Stimulated activated CD4-positive, alpha-beta T cell treated with anti-CD3 and anti-CD28 coated beads, Interleukin-1b, Interleukin-23, amount 100 ng/mL, for 4 hours (primary cell): Measurements from ENCODE around the gene CXCL9.
"Not testable (repeated sequence)": the region's sequence is repeated elsewhere in the genome, so short reads cannot be mapped to it uniquely, and the experiment has no call there.

Experiments used
- DNase-seq, 2 donors: peaks; one replicate each; pipeline ENCODE4 v3.0.0-alpha.2; 2020; ENCODE audit warnings: low read depth in 2 of 2

CXCL9 gene

GRCh38 chr4:76007089-76007862 is at the start of gene CXCL9:
TSS of gene CXCL9 (minus strand) at chr4:76007509. CDS start at chr4:76007449, 60 bp downstream.
- no peak for DNase-seq

- no peak for DNase-seq
These were observed 48.1 kb upstream of the CXCL9 start for GRCh38 chr4:76055421-76055820.

DNA sequence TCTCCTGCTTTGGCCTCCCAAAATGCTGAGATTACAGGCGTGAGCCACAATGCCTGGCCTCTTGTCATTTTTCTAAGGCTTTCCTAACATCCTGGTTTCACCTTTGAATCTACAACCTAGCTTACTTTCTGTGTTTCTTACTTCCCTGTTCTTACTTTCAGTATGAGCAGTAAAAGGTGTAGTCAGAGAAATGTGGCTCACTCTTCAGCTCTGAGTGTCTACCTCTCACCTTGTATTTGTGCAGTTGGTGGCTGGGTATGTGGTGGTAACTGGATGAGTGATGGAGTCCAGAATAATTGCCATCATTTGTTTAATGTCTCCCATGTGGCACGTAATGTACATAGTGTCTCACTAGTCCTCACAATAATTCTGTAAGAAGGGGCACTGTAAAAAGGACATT is 47.7 kb upstream of the CXCL9 start:
- DNase-seq, result no peak

DNA sequence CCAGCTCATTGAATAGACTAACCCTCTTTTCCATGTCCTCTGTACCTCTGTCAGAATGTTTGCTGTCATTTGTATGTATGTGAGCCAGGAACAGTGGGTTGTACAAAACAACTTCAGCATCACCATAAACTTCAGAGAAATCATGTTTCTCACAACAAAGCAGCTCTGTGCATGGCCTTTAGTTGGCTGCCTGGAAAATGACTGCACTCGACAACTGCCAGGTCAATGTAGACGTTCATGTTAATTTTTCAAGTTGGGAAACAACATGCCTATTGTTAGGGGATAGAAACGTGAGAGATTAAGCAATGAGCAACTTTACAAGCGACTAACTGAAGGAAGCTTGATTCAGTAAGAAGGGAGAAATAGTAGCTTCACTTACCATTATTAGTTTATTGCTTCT is 46.4 kb upstream of the CXCL9 start:
- DNase-seq, result no peak

DNA sequence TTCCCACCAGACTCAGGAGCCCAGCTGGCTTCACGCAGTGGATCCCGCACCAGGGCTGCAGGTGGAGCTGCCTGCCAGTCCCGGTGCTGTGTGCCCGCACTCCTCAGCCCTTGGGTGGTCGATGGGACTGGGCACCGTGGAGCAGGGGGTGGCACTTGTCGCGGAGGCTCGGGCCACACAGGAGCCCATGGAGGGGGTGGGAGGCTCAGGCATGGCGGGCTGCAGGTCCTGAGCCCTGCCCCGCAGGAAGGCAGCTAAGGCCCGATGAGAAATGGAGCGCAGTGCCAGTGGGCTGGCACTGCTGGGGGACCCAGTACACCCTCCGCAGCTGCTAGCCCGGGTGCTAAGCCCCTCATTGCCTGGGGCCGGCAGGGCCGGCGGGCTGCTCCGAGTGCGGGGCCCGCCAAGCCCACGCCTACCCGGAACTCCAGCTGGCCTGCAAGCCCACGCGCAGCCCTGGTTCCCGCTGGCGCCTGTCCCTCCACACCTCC is 43.3 kb upstream of the CXCL9 start:
- DNase-seq, result not testable (repeated sequence)

- DNase-seq, result not testable (repeated sequence)
These were observed 42.6 kb upstream of the CXCL9 start for GRCh38 chr4:76049860-76050416.

DNA sequence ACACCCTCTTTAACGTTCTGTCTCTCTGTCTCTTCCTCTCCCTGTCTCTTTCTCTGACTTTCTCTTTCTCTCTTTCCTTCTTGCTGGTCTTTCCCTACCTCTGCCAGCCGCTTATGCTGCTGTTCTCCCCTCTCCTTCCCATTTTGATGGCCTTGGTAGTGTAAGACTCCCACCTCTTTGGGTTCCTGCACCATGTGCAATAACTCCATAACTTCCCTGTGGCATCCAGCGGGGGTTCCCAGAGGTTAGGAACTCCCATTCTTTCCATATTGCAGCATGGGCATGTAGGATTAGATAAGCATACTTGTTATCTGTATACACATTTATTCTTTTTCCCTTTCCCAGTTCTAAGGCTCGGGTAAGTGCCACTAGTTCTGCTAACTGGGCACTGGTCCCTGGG is 37.4 kb upstream of the CXCL9 start:
- DNase-seq, result not testable (repeated sequence)

DNA sequence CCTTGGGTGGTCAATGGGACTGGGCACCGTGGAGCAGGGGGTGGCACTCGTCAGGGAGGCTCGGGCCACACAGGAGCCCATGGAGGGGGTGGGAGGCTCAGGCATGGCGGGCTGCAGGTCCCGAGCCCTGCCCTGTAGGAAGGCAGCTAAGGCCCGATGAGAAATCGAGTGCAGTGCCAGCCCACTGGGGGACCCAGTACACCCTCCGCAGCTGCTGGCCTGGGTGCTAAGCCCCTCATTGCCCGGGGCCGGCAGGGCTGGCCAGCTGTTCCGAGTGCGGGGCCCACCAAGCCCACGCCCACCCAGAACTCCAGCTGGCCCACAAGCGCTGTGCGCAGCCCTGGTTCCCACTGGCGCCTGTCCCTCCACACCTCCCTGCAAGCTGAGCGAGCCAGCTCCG is 36.0 kb upstream of the CXCL9 start:
- DNase-seq, result not testable (repeated sequence)

- DNase-seq, result not testable (repeated sequence)
These were observed 35.1 kb upstream of the CXCL9 start for GRCh38 chr4:76042241-76042998.

DNA sequence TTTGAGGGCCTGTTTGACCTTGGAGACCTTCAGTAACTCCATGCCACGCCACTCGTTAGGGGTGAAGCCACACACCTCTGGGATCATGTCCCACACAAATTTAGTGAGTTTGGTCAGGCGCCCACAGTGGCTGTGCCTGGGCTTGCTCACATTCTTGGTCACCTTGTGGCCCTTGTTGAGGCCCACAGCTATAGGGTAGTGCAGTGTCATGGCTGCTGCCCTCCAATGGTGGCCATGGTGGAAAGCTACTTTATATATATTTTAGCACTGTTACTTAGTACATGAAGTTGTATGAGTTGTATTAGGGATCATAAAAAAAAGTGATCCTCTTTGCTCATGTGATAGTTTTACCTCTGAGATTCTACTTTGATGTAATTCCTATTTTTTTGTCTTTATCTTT is 29.5 kb upstream of the CXCL9 start:
- no peak for DNase-seq

DNA sequence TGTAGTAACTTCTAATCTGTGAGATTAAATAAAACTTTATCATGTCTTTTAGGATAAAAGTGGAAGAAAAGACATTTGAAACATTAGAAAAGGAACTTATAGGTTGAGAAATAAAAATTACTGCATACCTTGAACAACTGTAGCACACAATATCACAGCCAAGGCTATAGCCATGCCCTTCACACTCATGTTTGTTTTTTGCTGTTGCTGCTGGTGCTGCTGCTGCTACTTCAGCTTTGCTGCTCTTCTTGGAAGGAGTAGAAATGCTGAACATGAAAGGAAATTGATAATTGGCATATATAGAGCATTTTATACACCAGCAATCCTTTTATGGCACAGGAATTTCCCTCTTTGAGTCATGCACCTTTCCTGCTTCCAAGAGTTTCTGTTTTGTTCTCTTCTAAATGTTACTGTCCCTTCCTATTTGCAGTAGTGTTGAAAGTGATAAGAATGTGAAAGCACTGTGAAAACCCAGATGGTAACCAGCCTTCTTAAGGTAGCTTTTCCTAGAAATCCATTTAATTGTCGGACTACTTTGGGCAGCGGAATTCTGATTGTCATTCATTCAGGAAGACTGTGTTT is 28.6 kb upstream of the CXCL9 start, which contains the start of gene CXCL11:
TSS of gene CXCL11 (minus strand) at position 272 of the 582 bp plus-strand sequence. CDS start at position 189, 83 bp downstream.
- DNase-seq, result no peak

- no peak for DNase-seq
These were observed 27.8 kb upstream of the CXCL9 start for GRCh38 chr4:76035141-76035540.

GRCh38 chr4:76029300-76029699 is 22.0 kb upstream of the CXCL9 start:
- no peak for DNase-seq

DNA sequence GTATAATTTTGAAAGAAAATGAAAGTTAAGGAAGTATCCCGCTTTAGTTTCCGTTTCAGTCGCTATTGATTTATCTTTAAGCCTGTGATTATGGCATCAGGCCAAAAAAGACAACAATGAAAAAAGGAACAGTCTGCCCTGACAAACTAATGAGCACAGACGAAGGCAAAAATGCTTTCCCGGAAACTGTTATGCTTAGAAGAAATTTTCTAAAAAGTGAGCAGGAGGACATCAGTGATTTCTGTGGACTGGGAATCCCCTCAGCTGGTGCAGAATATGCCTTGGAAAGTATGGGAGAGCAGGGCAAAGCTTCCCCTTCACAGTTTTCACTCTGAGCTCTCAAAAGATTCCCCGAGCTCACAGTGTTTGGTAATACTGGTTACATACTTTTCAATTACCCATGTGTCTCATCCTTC is 21.0 kb upstream of the CXCL9 start:
- no peak for DNase-seq

DNA sequence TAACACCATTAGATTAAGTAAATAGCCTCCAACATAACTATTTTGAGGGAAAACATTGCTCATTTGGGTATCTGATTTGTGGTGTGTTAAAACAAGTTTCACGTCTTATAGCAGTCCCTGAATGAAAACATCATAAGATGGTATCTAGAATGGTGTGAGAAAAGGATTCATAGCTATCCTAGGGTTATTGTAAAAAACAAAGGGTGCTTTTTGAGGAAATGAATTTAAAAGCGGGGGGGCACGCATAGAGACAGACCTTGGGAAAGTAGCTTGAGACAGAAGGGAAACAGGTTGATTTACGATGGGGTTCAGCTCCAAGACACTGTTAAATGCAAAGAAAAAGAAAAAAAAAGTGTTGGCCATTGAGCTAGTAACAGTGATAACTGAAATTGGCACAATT is 16.8 kb upstream of the CXCL9 start:
- DNase-seq, result no peak

- no peak for DNase-seq
These were observed 16.1 kb upstream of the CXCL9 start, which contains the start of gene CXCL10 for GRCh38 chr4:76023389-76023788. TSS of gene CXCL10 (minus strand) at chr4:76023497. CDS start at chr4:76023431, 66 bp downstream.

DNA sequence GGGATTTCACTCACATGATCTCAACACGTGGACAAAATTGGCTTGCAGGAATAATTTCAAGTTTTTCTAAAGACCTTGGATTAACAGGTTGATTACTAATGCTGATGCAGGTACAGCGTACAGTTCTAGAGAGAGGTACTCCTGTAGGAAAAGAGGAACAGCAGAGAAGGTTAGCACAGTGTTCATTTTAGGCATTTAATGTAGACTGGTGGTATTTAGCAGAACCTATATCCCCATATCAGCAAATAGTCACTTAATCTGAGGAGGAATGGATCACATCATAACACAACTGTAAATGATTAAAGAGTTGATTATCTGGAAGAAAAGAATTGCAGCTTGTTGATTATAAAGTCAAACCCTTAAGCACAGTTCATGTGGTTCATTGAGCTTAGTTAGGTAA is 15.4 kb upstream of the CXCL9 start:
- DNase-seq, result no peak

DNA sequence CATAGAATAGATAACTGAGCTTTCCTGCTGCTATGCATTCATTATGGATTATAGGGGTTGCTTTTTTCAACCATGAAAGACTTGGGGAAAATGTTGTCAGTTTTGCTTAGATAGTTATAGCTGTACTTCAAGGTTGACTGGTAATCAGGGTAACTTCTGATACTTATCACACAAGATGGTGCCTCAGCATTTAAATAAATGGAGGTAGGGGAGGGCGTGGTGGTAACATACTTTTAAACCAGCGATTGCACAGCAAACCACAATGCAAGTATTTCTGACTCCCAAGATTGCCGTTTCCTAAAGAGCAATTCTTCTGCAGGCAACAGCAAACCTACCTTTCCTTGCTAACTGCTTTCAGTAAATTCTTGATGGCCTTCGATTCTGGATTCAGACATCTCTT is 14.7 kb upstream of the CXCL9 start:
- no peak for DNase-seq

DNA sequence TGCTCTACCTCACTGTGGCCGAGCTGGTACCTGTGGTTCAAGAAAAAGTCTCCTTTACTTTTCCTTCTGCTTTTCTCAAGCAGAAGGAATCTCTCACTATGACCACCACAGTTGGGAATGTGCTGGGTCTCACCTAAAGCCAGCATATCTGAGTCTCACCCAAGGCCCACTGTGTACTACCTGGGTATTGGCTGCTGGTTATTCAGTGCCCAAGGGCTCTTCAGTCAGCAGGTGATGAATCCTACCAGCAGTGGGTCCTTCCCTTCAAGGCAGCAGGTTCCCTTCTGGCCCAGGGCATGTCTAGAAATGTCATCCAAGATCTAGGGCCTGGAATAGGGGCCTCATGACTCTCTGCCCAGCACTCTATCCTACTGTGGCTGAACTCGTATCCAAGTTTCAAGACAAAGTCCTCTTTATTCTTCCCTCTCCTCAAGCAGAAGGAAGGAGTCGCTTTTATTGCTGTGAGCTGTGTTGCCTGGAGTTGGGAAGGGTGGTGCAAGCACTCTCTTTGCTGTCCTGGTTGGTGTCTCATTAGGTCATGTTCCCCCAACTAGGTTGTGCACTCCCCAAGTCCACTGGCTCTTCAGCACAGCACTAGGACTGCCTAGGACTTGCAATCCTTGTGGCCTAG is 9.9 kb upstream of the CXCL9 start:
- DNase-seq, result no peak

DNA sequence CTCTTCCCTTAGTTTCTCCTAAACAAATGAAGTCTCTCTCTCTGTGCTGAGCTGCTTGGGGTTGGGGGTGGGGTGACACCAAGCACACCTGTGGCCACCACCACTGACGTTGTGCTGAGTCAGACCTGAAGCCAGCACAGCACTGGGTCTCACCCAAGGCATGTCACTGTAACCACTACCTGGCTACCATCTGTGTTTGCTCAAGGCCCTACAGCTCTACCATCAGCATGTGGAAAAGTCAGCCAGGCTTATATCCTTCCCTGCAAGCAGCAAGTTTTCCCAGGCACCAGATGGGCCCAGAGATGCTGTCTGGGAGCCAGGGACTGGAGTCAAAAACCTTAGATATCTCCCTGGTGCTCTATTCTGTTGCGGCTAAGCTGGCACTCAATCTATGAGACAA is 9.1 kb upstream of the CXCL9 start:
- no peak for DNase-seq

- DNase-seq, result no peak
These were observed 6.2 kb upstream of the CXCL9 start for GRCh38 chr4:76013540-76013939.

- DNase-seq, result no peak
These were observed 5.1 kb upstream of the CXCL9 start for GRCh38 chr4:76012388-76012801.
